ENCODE data around the gene BMF. TPM values are rescaled to one million over a fixed set of nuclear protein-coding genes. Genes with fewer than 3 reads are reported as not detected.

The BMF gene
- total and polyA plus RNA-seq, 11 donors, result 1.2 to 12.9 (median 3.4) TPM

- H3K27ac ChIP-seq, result peak overlapping the region; percentile 42 to 92 (median 72)
- H3K36me3 ChIP-seq, result peaks cover 0 to 27% (median 6%) of the 10 kb centered on the region in 9 donors
- H3K9me3 ChIP-seq, result no peaks in the 10 kb centered on the region
- intact Hi-C loops (cut with DNase I), result no loop called here
- peaks cover 16 to 80% (median 65%) of the 10 kb centered on the region in 12 donors for H3K4me1 ChIP-seq
- H3K27me3 ChIP-seq, result no peaks in the 10 kb centered on the region
- WGBS, 4 donors, result 49 to 57% (median 53%) methylated on average over 18 to 20 of the region's 20 CpGs
- DNase-seq, result no peak
- peak in 1 of 4 donors; percentile 3 for ATAC-seq
- H3K4me3 ChIP-seq, result no peak overlapping the region
- TF ChIP-seq CTCF (IDR thresholded peaks at IDR 0.05) (no peak), POLR2A (IDR thresholded peaks at IDR 0.05) (no peak)
Observed at GRCh38 chr15:40092979-40093869, 15.5 kb downstream of the BMF start.

- 24 to 35% (median 29%) methylated on average over 10 to 11 of the region's 11 CpGs for WGBS, 4 donors
- Histone ChIP-seq H3K4me1 (peaks cover 8 to 74% (median 59%) of the 10 kb centered on the region in 12 donors), H3K27me3 (no peaks in the 10 kb centered on the region), H3K9me3 (no peaks in the 10 kb centered on the region), H3K27ac (peak overlapping the region; percentile 42 to 92 (median 72)), H3K4me3 (peak overlapping the region in 1 of 12 donors; percentile 2), H3K36me3 (peaks cover 0 to 27% (median 6%) of the 10 kb centered on the region in 9 donors)
- TF ChIP-seq CTCF (IDR thresholded peaks at IDR 0.05) (no peak), POLR2A (IDR thresholded peaks at IDR 0.05) (no peak)
- DNase-seq (peak; percentile 74 to 84 (median 78)), ATAC-seq (peak; percentile 86 to 92 (median 90))
- intact Hi-C loops (cut with DNase I), result no loop called here
Observed at GRCh38 chr15:40092256-40092978, 16.3 kb downstream of the BMF start.

- ATAC-seq (no peak), DNase-seq (peak in 1 of 5 donors; percentile 15)
- Histone ChIP-seq H3K27me3 (no peaks in the 10 kb centered on the region), H3K4me3 (peak overlapping the region in 1 of 12 donors; percentile 2), H3K36me3 (peaks cover 0 to 27% (median 6%) of the 10 kb centered on the region in 9 donors), H3K9me3 (no peaks in the 10 kb centered on the region), H3K4me1 (peaks cover 6 to 75% (median 57%) of the 10 kb centered on the region in 12 donors), H3K27ac (peak overlapping the region in 6 of 12 donors; percentile 13 to 92 (median 84))
- 23 to 40% (median 31%) methylated on average over 6 of the region's 6 CpGs for WGBS, 4 donors
- intact Hi-C loops (cut with DNase I), result no loop called here
- no peak for TF ChIP-seq POLR2A (IDR thresholded peaks at IDR 0.05)
- no peak for TF ChIP-seq CTCF (IDR thresholded peaks at IDR 0.05)
Observed at GRCh38 chr15:40091861-40092255, 16.8 kb downstream of the BMF start.
